Osteocyte (in vitro differentiated cells): Measurements from ENCODE around the gene DDX24. TPM values are rescaled to one million over a fixed set of nuclear protein-coding genes. Genes with fewer than 3 reads are reported as not detected.
"Not testable (repeated sequence)": the region's sequence is repeated elsewhere in the genome, so short reads cannot be mapped to it uniquely, and the experiment has no call there.

Source experiments
- DNase-seq: peaks from one replicate; pipeline ENCODE4 v3.0.0; 2021; ENCODE audit warnings: mixed read lengths; ENCODE audit not compliant: unreplicated experiment; ENCODE audit errors: extremely low spot score
- H3K27ac Mint-ChIP-seq: one replicate; pipeline ENCODE4 v1.8.0; 2021; ENCODE audit warnings: mild to moderate bottlenecking, mixed read lengths; ENCODE audit not compliant: unreplicated experiment
- H3K27me3 Mint-ChIP-seq: one replicate; pipeline ENCODE4 v1.8.0; 2021; ENCODE audit warnings: mixed read lengths; ENCODE audit not compliant: unreplicated experiment
- H3K36me3 Mint-ChIP-seq: one replicate; pipeline ENCODE4 v1.8.0; 2021; ENCODE audit warnings: mixed read lengths; ENCODE audit not compliant: unreplicated experiment
- H3K4me1 Mint-ChIP-seq: one replicate; pipeline ENCODE4 v1.8.0; 2021; ENCODE audit warnings: mixed read lengths; ENCODE audit not compliant: unreplicated experiment
- H3K4me3 Mint-ChIP-seq: one replicate; pipeline ENCODE4 v1.8.0; 2021; ENCODE audit warnings: mild to moderate bottlenecking, moderate library complexity, mixed read lengths; ENCODE audit not compliant: unreplicated experiment
- H3K9me3 Mint-ChIP-seq: one replicate; pipeline ENCODE4 v1.8.0; 2021; ENCODE audit warnings: mixed read lengths; ENCODE audit not compliant: unreplicated experiment
- CTCF ChIP-seq: fragments of 200-600 bp; sonication (generic); IDR thresholded peaks from 2 replicates; pipeline ENCODE4 v1.5.0; 2021; ENCODE audit warnings: antibody characterized with exemption, mild to moderate bottlenecking, moderate library complexity
- total RNA-seq: library from RNA; stranded (reverse); gene quantifications from 2 replicates; pipeline ENCODE4 v1.2.1, GENCODE V29; 2021

Gene DDX24
- total RNA-seq, 1 donor from 2014 or later: 167 TPM

- Mint-ChIP-seq H3K4me1 (peaks cover 41% of the 10 kb centered on the region), H3K36me3 (peaks cover 52% of the 10 kb centered on the region), H3K27ac (no peak overlapping the region), H3K27me3 (no peaks in the 10 kb centered on the region), H3K9me3 (peaks cover 34% of the 10 kb centered on the region), H3K4me3 (no peak overlapping the region)
- DNase-seq: no peak
- no peak for TF ChIP-seq CTCF
These were observed 6.0 kb downstream of the DDX24 start for GRCh38 chr14:94075008-94075407.

- TF ChIP-seq CTCF: no peak
- peaks cover 34% of the 10 kb centered on the region for H3K9me3 Mint-ChIP-seq
- no peak overlapping the region for H3K27ac Mint-ChIP-seq
- DNase-seq: no peak
- H3K4me1 Mint-ChIP-seq: peaks cover 37% of the 10 kb centered on the region
- peaks cover 51% of the 10 kb centered on the region for H3K36me3 Mint-ChIP-seq
- no peak overlapping the region for H3K4me3 Mint-ChIP-seq
- no peaks in the 10 kb centered on the region for H3K27me3 Mint-ChIP-seq
These were observed 6.5 kb downstream of the DDX24 start for GRCh38 chr14:94074534-94074933.

GRCh38 chr14:94072076-94072475, 8.9 kb downstream of the DDX24 start:
- peaks cover 56% of the 10 kb centered on the region for H3K9me3 Mint-ChIP-seq
- H3K36me3 Mint-ChIP-seq: peaks cover 57% of the 10 kb centered on the region
- peaks cover 14% of the 10 kb centered on the region for H3K4me1 Mint-ChIP-seq
- not testable (repeated sequence) for H3K27me3 Mint-ChIP-seq, DNase-seq, H3K27ac Mint-ChIP-seq, H3K4me3 Mint-ChIP-seq

GRCh38 chr14:94066089-94066676, 14.8 kb downstream of the DDX24 start:
- TF ChIP-seq CTCF: no peak
- Mint-ChIP-seq H3K4me1 (peaks cover 34% of the 10 kb centered on the region), H3K36me3 (peaks cover 46% of the 10 kb centered on the region), H3K9me3 (peaks cover 40% of the 10 kb centered on the region), H3K27me3 (no peaks in the 10 kb centered on the region), H3K4me3 (no peak overlapping the region), H3K27ac (no peak overlapping the region)
- no peak for DNase-seq

- H3K27ac Mint-ChIP-seq: peak overlapping the region; percentile 86
- peaks cover 11% of the 10 kb centered on the region for H3K9me3 Mint-ChIP-seq
- no peak for TF ChIP-seq CTCF
- peaks cover 32% of the 10 kb centered on the region for H3K4me1 Mint-ChIP-seq
- no peak overlapping the region for H3K4me3 Mint-ChIP-seq
- no peaks in the 10 kb centered on the region for H3K27me3 Mint-ChIP-seq
- DNase-seq: no peak
- peaks cover 46% of the 10 kb centered on the region for H3K36me3 Mint-ChIP-seq
These were observed 18.6 kb downstream of the DDX24 start for GRCh38 chr14:94062344-94062940.
